ENCODE results near the gene FUT8. TPM values are rescaled to one million over a fixed set of nuclear protein-coding genes. Genes with fewer than 3 reads are reported as not detected.

The FUT8 gene
- total RNA-seq, 1 donor from 2014 or later = 149 TPM

DNA sequence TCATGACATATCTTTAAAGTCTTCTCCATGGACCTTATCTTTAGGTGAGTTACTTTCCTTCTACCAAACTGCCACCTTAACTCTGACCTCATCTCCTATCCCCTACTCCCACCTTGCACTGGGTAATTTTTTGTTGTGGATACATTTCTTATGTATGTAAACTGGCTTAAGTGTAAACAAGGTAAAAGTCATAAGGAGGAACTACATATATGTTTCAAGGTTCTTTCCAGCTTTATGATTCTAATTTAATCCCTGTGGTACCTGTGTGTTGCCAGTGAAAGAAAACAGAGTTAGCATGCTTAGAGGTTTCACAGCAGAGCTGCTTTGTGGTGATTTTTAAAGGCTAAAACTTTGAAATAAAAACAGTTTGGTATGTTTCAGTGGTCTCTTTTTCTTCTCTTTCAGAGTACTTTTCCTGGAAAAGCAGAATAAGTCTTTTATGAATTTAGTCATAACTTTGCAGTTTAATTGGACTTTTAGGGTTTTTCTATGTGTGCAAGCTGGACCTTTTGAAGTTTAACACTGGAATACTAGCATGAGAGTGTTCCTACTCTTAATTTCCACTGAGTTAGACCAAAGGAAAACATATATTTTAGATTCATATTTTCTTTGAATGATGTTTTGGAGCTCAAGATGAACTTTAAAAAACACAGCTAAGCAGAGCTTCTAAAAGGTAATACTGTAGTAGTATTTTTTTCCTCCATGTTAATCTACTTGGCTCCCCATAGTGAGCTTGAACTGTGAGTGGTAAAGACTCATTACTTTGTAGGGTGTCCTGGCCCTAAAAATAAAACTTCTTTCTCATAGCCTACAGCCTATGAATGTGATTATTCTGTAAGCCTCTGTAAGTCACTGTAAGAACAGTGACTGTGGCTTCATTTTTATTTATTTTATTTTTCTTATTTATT is 105.4 kb downstream of the FUT8 start:
- DNase-seq (ENCODE audit: low spot score) (no peak), ATAC-seq (no peak)
- intact Hi-C loops (cut with DNase I) = no loop called here

DNA sequence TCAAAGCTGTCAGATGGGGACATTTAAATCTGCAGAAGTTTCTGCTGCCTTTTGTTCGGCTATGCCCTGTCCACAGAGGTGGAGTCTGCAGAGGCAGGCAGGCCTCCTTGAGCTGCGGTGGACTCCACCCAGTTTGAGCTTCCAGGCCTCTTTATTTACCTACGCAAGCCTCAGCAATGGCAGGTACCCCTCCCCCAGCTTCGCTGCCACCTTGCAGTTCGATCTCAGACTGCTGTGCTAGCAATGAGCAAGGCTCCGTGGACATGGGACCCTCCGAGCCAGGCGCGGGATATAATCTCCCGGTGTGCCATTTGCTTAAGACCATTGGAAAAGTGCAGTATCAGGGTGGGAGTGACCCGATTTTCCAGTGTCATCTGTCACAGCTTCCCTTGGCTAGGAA is 115.5 kb downstream of the FUT8 start:
- ATAC-seq = no peak
- intact Hi-C loops (cut with DNase I) = no loop called here
- DNase-seq (ENCODE audit: low spot score) = no peak

DNA sequence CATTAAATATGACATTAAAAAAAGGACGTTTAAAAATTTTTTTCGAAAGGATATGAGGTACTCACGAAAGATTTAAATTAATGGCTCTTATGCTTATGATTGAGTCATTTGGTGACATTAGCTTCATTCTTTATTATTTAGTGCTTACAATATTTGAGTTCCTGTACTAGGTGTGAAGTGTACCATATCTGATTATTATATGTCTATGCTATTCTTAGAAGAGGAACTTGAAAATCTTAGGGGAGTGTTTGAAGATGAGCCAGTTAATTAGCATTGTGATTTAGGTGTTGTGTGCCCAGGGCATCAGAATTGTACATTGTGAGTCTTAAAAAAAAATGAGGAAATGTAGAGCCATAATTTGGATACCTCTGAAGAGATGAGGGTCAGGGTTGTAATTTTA is 118.6 kb downstream of the FUT8 start:
- ATAC-seq (no peak), DNase-seq (ENCODE audit: low spot score) (no peak)
- intact Hi-C loops (cut with DNase I) = no loop called here

DNA sequence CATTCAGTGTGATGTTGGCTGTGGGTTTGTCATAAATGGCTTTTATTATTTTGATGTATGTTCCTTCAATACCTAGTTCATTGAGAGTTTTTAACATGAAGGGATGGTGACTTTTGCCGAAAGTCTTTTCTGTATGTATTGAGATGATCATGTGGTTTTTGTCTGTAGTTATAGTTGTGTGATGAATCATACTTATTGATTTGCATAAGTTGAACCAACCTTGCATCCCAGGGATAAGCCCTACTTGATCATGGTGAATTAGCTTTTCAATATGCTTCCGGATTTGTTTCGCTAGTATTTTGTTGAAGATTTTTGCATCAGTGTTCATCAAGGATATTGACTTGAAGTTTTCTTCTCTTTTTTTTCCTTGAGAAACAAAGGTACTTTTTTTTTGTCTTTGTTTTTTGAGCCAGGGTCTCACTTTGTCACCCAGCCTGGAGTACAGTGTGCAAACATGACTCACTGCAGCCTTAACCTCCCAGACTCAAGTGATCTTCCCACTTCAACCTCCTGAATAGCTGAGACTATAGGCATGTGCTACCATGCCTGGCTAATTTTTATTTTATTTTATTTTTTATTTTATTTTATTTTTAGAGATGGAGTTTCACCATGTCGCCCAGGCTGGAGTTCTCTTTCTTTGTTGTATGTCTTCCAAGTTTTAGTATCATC is 121.3 kb downstream of the FUT8 start:
- ATAC-seq (no peak), DNase-seq (ENCODE audit: low spot score) (no peak)
- intact Hi-C loops (cut with DNase I) = no loop called here

DNA sequence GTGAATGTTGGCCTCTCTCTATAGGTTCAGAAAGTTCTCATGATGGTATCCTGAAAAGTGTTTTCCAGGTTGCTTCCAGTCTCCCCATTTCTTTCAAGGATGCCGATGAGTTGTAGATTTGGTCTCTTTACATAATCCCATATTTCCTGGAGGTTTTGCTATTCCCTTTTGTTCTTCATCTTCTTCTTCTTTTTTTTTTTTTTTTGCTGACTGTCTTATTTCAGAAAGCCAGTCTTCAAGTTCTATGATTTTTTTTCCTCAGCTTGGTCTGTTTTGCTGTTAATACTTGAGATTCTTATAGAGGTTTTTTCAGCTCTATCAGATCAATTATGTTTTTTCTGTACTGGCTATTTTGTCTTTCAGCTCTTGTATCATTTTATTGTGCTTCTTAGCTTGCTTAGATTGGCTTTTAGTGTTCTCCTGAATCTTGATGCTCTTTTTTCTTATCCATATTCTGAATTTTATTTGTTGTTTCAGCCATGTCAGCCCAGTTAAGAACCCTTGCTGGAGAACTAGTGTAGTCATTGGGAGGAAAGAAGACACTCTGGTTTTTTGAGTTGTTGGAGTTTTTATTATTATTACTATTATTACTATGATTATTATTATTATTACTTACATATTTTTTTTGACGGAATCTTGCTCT is 124.4 kb downstream of the FUT8 start:
- no peak for ATAC-seq
- intact Hi-C loops (cut with DNase I) = no loop called here
- no peak for DNase-seq (ENCODE audit: low spot score)

DNA sequence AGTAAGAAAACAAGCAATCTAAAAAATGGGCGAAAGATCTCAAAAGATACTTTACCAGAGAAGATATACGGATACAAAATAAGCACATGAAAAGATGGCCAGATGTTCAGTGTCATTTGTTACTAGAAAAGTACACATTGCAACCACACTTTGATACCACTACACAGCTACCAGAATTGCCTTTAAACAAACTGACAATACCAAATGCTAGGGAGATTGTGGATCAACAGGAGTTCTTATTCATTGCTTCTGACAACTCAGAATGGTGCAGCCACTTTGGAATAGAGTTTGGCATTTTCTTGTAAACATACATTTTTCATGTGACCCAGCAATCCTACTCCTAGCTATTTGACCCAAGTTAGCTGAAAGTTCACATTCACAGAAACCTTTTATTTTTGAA is 136.3 kb downstream of the FUT8 start:
- no peak for ATAC-seq
- DNase-seq (ENCODE audit: low spot score) = no peak
- intact Hi-C loops (cut with DNase I) = no loop called here

DNA sequence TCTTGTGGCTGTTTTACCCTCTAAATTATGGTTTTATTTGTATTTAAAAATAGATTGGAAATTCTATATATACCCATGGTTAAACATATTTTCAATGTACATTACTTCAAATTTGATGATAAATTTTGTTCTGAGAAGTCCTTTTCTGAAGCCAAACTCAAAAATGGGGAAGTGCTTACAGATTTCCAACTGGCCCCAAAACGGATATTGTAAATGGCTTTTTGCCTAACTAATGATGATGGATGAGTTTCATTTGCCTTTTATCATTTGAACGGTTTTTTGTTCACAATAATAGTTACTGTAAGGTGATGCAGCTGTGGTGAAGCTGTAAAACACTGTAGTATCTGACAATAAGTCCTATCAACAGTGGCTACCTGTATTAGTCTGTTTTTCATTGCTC is 136.9 kb downstream of the FUT8 start:
- DNase-seq (ENCODE audit: low spot score) = no peak
- ATAC-seq = no peak
- intact Hi-C loops (cut with DNase I) = no loop called here

DNA sequence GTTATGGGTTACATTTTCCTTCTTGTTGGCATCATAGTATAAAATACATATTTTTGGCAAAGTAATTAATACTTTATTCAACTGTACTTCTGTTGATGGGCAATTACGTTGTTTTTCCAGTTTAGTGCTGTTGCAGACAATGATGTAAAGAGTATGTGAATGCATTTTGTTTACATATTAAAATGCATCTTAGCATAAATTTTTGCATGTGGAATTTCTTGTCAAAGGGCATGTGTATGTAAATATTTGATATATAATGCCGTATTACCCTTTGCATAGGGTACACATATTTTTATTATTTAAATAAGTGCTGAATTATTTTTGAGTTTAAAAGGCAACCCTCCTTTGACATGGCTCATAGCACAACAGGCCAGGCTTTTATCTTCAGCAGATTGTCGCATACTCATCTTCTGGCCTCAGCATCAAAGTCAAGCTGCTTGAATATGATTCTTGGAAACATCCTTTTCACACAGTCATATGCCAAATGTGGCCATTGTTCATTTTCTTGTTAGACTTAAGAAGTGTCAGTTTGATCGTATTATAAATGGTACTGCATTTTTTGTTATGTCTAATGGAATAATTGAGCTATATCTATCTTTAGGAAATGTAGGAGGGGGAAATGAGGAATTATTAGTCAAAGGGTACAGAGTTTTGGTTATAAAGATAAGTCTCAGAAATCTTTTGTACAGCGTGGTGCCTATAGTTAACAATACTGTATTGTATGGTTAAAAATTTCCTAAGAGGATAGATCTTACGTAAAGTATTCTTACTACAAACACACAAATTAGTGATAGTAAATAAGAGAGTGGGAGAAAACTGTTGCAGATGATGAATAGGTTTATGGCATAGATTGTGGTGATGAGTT is 138.5 kb downstream of the FUT8 start:
- intact Hi-C loops (cut with DNase I) = no loop called here
- no peak for DNase-seq (ENCODE audit: low spot score)
- no peak for ATAC-seq

DNA sequence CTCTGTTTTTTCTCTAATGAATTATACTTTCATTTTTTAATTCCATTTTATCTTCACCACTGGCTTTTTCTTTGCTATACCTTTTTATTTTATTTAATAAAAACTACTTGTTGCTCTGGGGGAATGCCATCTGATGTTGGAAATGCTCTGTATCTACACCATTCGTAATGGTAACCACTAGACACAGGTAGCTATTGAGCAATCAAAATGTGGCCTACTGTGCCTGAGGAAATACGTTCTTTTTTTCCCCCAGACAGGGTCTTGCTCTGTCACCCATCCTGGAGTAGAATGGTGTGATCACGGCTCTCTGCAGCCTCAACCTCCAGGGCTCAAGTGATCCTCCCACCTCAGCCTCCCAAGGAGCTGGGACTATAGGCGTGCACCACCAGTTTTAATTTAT is 140.2 kb downstream of the FUT8 start:
- intact Hi-C loops (cut with DNase I) = no loop called here
- DNase-seq (ENCODE audit: low spot score) (no peak), ATAC-seq (no peak)

DNA sequence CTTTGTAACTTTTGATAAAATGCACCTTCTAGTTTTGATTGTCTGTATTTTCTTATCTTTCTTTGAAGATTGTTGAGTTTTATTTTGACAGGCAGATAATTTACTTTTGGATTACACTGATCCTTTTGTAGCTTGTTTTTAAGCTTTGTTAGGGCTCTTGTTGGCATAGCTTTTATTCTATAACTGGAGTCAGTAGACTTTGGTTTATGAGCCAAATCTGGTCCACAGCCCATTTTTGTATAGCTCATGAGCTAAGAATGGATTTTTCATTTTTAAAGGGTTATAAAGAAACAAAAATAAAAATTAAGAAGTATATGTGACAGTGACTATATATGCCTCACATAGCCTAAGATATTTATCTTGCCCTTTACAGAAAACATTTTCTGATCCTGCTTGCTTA is 142.3 kb downstream of the FUT8 start:
- ATAC-seq = no peak
- intact Hi-C loops (cut with DNase I) = no loop called here
- no peak for DNase-seq (ENCODE audit: low spot score)

DNA sequence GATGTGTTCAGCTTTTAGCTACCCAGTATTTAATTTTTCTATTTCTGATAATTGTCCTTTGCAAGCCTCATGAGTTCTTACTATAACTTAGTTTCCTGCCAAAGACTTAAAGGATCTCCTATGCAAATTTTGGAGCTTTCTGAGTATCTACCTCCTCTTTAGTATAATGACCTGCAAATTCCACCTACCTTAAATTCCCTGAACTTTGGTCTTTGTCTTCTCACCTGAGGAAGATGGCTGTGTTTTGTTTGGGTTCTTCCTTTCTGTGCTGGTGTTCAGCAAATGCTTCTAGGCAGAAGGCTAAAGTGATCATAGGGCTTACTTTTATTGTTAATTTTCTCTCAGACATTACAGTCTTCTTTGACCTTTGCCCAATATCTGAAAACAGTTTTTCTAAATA is 142.8 kb downstream of the FUT8 start:
- ATAC-seq = no peak
- no peak for DNase-seq (ENCODE audit: low spot score)
- intact Hi-C loops (cut with DNase I) = no loop called here

DNA sequence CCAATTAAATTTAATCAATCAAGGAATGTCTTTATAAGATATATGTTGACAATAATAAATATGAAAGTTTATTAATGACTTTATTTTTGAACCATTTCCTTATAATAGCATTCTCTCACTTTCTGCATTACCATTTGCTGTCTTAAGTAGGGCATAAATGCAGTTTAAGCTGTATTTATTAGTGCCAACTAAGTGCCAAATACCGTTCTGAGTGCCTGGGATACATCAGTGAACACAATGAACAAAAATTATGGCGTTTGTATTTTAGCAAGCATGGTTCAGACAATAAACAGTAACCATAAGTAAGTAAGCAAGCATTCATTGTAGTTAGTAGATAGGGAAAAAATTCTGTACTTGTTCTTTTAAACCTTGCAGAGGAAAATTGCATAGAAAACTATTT is 145.8 kb downstream of the FUT8 start:
- no peak for DNase-seq (ENCODE audit: low spot score)
- intact Hi-C loops (cut with DNase I) = no loop called here
- ATAC-seq = no peak

DNA sequence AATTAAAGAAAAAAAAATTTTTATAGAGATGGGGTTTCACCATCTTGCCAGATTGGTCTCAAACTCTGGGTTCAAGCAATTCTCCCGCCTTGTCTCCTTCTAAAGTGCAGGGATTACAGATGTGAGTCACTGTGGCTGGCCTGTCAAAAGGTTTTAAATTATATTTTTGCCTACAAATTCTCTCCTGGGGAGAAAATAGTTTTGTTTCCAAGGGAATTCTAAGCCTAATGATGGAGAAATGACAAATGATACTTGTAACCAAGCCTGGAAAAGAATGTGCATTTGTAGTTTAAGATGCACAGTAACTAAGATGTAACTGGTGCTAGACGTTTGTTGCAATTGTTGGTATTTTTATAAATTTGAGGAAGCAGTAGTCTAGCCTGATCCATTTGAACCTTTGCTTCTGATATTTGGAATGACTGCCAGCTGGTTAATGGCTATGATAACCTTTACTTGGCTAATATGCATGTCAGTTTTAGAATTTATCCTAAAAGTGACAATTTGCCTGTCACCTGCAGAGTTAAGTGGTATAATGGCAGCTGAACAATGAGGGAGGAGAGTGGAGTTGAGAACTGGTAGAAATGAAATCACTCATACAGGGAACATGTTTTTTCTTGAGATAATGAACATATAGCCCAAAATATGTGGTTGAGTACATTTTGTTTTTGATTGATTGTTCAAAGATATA is 148.0 kb downstream of the FUT8 start:
- intact Hi-C loops (cut with DNase I) = no loop called here
- DNase-seq (ENCODE audit: low spot score) = no peak
- ATAC-seq = no peak

DNA sequence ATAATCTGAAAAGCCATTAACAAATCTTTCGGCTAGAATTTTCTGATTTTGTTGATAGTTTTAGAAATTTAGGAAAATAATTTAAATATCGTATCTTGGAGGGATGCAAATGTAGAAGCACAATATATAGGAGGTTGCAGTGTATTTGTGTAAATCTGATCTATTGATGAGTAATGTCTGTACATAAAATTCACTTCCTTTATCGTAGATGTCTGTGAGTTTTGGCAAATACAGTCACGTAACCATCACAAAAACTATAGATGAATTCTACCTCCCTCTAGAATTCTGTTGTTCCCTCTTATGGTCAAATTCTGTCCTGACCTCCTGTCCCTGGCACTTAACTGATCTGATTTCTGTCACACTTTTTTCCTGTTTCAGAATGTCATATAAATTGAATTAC is 151.8 kb downstream of the FUT8 start:
- DNase-seq (ENCODE audit: low spot score) (no peak), ATAC-seq (no peak)
- intact Hi-C loops (cut with DNase I) = no loop called here

DNA sequence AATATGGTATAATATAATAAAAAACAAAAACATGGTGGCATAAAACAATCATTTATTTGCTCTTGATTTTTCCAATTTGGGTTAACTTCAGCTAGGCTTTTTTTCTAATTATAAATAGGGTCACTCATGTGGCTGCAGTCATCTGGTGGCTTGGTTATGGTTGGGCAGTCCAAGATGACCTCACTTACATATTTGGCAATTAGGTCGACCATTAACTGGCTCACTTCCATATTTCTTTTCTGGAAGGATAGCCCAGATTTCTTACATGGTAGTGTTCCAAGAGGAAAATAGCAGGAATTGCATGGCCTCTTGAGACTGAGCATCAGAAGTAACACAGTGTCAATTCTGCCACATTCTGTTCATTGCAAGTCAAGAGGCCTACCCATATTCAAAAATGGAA is 153.4 kb downstream of the FUT8 start:
- ATAC-seq = no peak
- no peak for DNase-seq (ENCODE audit: low spot score)
- intact Hi-C loops (cut with DNase I) = no loop called here

DNA sequence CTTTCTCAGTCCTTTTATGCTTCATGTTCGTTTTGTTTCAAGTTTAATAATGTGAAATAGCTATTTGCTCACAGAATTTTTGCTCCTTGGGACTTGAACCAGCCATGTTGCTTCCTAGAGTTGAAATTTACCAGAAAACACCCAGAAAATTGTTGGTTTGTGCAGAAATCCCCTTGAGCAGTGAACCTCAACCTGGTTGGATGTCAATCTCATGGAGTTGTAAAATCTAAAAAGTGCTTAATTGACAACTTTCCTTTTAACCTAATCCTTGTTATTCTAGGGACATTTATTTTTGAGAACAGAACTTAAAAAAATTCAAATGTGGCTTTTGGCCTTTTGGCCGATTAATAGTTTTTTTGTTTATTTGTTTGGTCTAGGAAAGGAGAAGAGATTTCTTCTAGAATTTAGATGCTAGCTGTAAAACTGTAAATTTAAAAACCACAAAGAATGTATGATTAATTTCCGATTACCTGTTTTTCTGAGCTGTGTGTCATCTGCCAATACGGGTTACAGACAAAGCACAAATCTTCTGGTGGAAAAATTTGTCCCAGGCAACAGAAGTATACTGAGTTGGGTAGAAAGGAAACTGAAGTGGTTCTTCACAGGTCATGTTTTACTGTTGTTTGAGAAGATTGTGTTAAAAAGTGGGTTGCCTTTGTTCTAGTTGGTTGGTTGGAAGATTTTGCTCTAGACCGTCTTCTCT is 154.4 kb downstream of the FUT8 start:
- intact Hi-C loops (cut with DNase I) = no loop called here
- DNase-seq (ENCODE audit: low spot score) (no peak), ATAC-seq (no peak)

DNA sequence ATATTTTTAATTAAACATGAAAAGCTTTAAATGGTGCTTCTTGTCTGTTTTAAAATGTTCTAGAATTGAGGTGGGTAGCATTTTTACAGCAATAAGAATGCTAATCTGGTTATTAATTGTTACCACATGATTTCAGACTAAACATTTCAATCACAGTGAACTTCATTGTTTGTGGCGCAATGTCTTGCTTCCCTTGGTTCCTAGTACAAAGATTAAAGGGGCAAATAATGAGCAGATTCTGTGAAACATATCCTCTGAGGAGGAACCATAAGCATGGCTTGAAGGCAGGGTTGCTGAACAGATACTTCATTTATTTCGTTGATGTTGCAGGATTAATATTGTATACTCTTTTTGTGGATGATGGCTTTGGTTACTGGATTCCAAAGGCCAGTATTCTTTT is 162.1 kb downstream of the FUT8 start:
- intact Hi-C loops (cut with DNase I) = no loop called here
- ATAC-seq (no peak), DNase-seq (ENCODE audit: low spot score) (no peak)

DNA sequence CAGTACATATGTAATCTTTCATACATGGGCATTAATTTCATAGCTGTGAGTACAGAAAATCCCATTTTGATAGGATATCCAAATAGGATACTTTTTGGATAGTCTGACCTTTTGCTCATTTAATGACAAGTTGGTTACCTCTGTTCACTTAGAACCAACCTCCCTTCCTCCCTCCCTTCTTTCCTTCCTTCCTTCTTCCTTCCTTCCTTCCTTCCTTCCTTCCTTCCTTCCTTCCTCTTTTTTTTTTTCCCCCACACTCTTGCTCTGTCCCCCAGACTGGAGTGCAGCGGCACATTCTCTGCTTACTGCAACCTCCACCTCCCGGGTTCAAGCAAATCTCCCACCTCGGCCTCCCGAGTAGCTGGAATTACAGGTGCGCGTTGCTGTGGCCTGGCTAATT is 162.9 kb downstream of the FUT8 start:
- no peak for DNase-seq (ENCODE audit: low spot score)
- intact Hi-C loops (cut with DNase I) = no loop called here
- no peak for ATAC-seq

Data from sciatic nerve (tissue), 2 donors.